GM12873 (cell line): Measurements from ENCODE around the gene HPX.

Source experiments
- TF ChIP-seq, protein P1 (sequence below): IDR thresholded peaks from 2 replicates; pipeline ENCODE4 v1.5.1; 2012; ENCODE audit warnings: low read depth, mild to moderate bottlenecking, moderate library complexity, low read length, control low read depth; ENCODE audit not compliant: insufficient read depth; ENCODE audit errors: missing control alignments

HPX gene

DNA sequence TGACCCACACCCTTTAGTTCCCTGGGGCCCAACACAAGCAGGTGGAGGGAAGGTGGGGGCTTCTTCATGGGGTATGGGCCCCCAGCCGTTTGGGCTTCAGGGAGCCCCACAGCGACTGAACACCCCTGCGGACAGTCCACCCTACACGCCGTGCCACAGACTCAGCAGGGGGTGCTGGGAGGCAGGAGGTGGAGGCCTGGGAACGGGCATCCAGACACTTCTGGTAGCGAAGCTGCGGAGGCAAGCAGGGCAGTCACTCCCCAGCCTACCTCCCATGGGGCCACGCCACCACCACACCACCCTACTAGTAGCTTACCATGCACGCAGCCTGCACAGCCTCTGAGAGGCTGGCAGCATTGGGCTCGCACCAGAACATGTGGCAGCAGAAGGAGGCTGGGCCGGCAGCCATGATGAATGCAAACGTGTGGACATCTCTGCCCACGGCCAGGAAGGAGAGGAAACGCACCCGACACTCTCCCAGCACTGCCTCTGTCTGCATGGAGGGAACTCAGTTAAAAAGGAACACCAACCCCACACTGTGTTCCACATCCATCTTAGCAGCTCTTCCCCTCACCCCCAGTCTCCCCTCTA, 45.2 kb downstream of the HPX start:
- TF ChIP-seq, protein P1, sequence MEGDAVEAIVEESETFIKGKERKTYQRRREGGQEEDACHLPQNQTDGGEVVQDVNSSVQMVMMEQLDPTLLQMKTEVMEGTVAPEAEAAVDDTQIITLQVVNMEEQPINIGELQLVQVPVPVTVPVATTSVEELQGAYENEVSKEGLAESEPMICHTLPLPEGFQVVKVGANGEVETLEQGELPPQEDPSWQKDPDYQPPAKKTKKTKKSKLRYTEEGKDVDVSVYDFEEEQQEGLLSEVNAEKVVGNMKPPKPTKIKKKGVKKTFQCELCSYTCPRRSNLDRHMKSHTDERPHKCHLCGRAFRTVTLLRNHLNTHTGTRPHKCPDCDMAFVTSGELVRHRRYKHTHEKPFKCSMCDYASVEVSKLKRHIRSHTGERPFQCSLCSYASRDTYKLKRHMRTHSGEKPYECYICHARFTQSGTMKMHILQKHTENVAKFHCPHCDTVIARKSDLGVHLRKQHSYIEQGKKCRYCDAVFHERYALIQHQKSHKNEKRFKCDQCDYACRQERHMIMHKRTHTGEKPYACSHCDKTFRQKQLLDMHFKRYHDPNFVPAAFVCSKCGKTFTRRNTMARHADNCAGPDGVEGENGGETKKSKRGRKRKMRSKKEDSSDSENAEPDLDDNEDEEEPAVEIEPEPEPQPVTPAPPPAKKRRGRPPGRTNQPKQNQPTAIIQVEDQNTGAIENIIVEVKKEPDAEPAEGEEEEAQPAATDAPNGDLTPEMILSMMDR, result no peak

DNA sequence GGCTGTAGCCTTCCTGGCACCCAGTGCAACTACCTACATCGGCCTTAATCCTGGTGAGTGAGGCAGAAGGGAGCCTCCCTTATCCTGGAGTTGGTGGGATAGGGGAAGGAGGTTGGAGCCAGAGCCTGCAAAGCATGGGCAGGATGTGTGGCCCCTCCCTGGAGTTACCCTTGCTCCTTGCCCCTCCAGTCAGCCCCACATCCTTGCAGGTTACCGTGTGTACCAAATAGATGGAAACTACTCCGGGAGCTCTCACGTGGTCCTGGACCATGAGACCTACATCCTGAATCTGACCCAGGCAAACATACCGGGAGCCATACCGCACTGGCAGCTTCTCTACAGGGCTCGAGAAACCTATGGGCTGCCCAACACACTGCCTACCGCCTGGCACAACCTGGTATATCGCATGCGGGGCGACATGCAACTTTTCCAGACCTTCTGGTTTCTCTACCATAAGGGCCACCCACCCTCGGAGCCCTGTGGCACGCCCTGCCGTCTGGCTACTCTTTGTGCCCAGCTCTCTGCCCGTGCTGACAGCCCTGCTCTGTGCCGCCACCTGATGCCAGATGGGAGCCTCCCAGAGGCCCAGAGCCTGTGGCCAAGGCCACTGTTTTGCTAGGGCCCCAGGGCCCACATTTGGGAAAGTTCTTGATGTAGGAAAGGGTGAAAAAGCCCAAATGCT, 46.7 kb downstream of the HPX start:
- TF ChIP-seq, protein P1, result no peak

DNA sequence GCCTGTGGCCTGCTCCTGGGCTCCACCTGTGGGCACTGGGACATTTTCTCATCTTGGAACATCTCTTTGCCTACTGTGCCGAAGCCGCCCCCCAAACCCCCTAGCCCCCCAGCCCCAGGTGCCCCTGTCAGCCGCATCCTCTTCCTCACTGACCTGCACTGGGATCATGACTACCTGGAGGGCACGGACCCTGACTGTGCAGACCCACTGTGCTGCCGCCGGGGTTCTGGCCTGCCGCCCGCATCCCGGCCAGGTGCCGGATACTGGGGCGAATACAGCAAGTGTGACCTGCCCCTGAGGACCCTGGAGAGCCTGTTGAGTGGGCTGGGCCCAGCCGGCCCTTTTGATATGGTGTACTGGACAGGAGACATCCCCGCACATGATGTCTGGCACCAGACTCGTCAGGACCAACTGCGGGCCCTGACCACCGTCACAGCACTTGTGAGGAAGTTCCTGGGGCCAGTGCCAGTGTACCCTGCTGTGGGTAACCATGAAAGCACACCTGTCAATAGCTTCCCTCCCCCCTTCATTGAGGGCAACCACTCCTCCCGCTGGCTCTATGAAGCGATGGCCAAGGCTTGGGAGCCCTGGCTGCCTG, 49.2 kb downstream of the HPX start:
- TF ChIP-seq, protein P1, result no peak

DNA sequence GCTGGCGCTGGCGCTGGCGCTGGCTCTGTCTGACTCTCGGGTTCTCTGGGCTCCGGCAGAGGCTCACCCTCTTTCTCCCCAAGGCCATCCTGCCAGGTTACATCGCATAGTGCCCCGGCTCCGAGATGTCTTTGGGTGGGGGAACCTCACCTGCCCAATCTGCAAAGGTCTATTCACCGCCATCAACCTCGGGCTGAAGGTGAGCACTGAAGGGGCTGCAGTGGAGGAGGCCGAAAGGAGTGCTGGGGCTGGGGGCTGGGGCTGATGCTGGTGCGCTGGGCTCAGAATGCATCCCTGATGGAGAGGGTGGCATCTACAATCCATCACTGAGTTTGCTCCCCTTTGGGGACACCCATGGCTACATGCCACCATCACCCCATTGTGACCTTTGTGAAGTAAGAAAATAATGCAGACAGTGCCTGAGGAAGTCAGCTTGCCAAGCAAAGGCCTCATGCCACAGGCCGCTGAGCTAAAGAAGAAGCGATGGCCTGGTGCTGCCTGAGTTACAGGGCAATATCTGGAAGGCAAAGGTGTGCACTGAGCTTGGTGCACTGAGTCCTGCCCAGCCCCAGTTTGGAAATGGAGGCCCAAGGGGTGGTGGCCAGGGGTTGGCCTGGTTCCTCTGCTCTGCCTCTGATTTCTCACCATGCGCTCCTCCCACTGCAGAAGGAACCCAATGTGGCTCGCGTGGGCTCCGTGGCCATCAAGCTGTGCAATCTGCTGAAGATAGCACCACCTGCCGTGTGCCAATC, 49.9 kb downstream of the HPX start:
- TF ChIP-seq, protein P1, result peak; percentile 1

DNA sequence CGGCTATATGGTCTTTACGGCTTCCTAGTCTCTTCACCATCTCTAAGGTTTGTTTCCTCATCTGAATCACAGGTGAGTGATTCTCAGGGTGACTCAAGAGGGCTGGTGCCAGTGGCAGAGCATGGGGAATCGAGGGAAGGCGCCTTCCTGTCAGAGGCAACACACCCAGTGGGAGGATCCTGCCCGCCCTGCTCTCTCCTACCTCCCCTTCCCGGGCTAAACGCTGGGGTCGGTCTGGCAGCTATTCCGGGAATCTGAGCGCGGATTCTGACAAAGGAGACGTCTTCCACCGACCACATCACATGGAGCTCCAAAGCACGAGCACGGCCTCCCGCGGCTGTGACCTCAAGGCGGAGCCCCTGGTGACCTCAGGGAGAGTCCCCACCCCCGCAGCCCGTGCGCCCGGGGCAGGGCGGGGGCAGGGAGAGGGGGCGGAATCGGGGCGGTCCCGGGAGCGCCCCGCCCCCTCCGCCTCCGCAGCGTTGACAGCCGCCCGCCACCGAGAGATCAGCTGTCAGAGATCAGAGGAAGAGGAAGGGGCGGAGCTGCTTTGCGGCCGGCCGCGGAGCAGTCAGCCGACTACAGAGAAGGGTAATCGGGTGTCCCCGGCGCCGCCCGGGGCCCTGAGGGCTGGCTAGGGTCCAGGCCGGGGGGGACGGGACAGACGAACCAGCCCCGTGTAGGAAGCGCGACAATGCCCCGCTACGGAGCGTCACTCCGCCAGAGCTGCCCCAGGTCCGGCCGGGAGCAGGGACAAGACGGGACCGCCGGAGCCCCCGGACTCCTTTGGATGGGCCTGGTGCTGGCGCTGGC, 50.7 kb downstream of the HPX start, which contains the start of gene SMPD1:
Gene SMPD1, plus strand, starts transcription at position 570 of the 813 bp plus-strand sequence. Its CDS starts 125 bp downstream, at position 695.
- TF ChIP-seq, protein P1, result no peak

DNA sequence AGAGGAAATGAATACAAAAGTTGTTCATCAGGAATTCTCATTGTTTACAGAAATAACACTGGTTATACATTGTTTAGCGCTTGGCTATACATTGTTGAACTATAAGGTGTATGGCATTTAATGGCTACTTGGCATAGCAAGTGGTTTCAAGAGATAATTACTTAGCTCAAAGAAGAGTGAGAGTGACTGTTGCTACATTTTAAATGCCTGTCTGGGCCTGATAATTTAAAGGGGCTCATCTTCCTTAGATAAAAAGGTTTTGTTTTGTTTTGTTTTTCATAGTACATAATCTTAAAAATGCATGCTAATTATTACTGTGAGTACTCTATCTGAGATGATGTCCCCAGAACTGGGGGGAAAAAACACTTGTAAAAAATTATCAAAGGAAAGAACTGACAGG, 52.0 kb downstream of the HPX start:
- TF ChIP-seq, protein P1, result no peak
